H1 (cell line): ENCODE results near the gene DNAAF3.

Experiments
- ATF2 ChIP-seq: IDR thresholded peaks from 2 replicates; pipeline ENCODE4 v1.6.1; 2012; ENCODE audit warnings: low read length, inconsistent platforms
- BRCA1 ChIP-seq: IDR thresholded peaks from 2 replicates; pipeline ENCODE4 v1.6.1; 2012; ENCODE audit warnings: low read depth, low read length, improper control_type of control experiment
- CTCF ChIP-seq, 3 experiments: IDR thresholded peaks; 1 replicate in 2 of 3; 2 replicates in 1 of 3; pipeline versions ENCODE4 v1.5.1 to v1.6.1; 2011; ENCODE audit warnings: low read length in 3 of 3, mild to moderate bottlenecking in 3 of 3, inconsistent platforms in 2 of 3, low read depth in 1 of 3, moderate library complexity in 1 of 3; ENCODE audit not compliant: insufficient read depth in 1 of 3; ENCODE audit errors: control extremely low read depth in 1 of 3
- JUN ChIP-seq: IDR thresholded peaks from 2 replicates; pipeline ENCODE4 v1.6.1; 2011; ENCODE audit warnings: low read depth, mild to moderate bottlenecking, improper control_type of control experiment, low read length
- KDM1A ChIP-seq: fragments of 200-600, 300-600 bp; sonication (generic); IDR thresholded peaks from 2 replicates; pipeline ENCODE4 v1.7.1; 2016; ENCODE audit warnings: mild to moderate bottlenecking, low read length, borderline replicate concordance
- NRF1 ChIP-seq: IDR thresholded peaks from 2 replicates; pipeline ENCODE4 v1.6.1; 2011; ENCODE audit warnings: mild to moderate bottlenecking, low read depth, low read length, improper control_type of control experiment
- POLR2A ChIP-seq, 2 experiments: IDR thresholded peaks; 1 replicate in 1 of 2; 2 replicates in 1 of 2; pipeline ENCODE4 v1.6.1; 2011; ENCODE audit warnings: low read depth in 2 of 2, low read length in 2 of 2, mild to moderate bottlenecking in 2 of 2; ENCODE audit errors: control extremely low read depth in 1 of 2
- RFX5 ChIP-seq: IDR thresholded peaks from 2 replicates; pipeline ENCODE4 v1.6.1; 2011; ENCODE audit warnings: low read depth, low read length, improper control_type of control experiment, borderline replicate concordance
- SIN3A ChIP-seq, 2 experiments: IDR thresholded peaks in 1 of 2; conservative IDR thresholded peaks in 1 of 2; 2 replicates each; pipeline ENCODE4 v1.6.1; 2011 to 2012; ENCODE audit warnings: low read length in 2 of 2, improper control_type of control experiment in 1 of 2, low read depth in 1 of 2, mild to moderate bottlenecking in 1 of 2
- SP1 ChIP-seq: IDR thresholded peaks from 2 replicates; pipeline ENCODE4 v1.6.1; 2011; ENCODE audit warnings: low read depth, low read length
- TAF1 ChIP-seq: IDR thresholded peaks from 2 replicates; pipeline ENCODE4 v1.6.1; 2011; ENCODE audit warnings: mild to moderate bottlenecking, low read depth, low read length
- TBP ChIP-seq: IDR thresholded peaks from 2 replicates; pipeline ENCODE4 v1.6.1; 2011; ENCODE audit warnings: low read depth, low read length, improper control_type of control experiment
- YY1 ChIP-seq: IDR thresholded peaks from 2 replicates; pipeline ENCODE4 v1.6.1; 2011; ENCODE audit warnings: low read depth, mild to moderate bottlenecking, low read length
- ZNF274 ChIP-seq: IDR thresholded peaks from 2 replicates; pipeline ENCODE4 v1.7.0; 2012; ENCODE audit warnings: low read length, borderline replicate concordance; ENCODE audit errors: extremely low read depth

- TF ChIP-seq NRF1: no peak
- TF ChIP-seq CTCF (IDR thresholded peaks at IDR 0.05; ENCODE audit: control extremely low read depth in 1 of 3, insufficient read depth in 1 of 3, low read depth in 1 of 3, low read length in 3 of 3): no peak
- TF ChIP-seq POLR2A (IDR thresholded peaks at IDR 0.05; ENCODE audit: control extremely low read depth in 1 of 2, low read depth in 2 of 2, low read length in 2 of 2): no peak
- no peak for TF ChIP-seq TAF1
- no peak for TF ChIP-seq KDM1A
- TF ChIP-seq JUN: no peak
- TF ChIP-seq SIN3A (conservative IDR thresholded peaks at IDR 0.05 in 1 of 2, IDR thresholded peaks at IDR 0.05 in 1 of 2; ENCODE audit: low read depth in 1 of 2, low read length in 2 of 2): no peak
- no peak for TF ChIP-seq BRCA1
- TF ChIP-seq TBP: no peak
- no peak for TF ChIP-seq YY1
- no peak for TF ChIP-seq ZNF274
- no peak for TF ChIP-seq ATF2
- TF ChIP-seq RFX5: no peak
- TF ChIP-seq SP1: no peak
Measured at GRCh38 chr19:55213547-55213946, 47.1 kb upstream of the DNAAF3 start.
